ENCODE results near the gene SULF2.

GRCh38 chr20:47761482-47762047 is 23.7 kb downstream of the SULF2 start:
- TF ChIP-seq CTCF (IDR thresholded peaks at IDR 0.05) (no peak), EZH2 (IDR thresholded peaks at IDR 0.05; ENCODE audit: borderline replicate concordance, insufficient read depth, low read depth, low read length, poor library complexity, severe bottlenecking) (no peak)
